Astrocyte of the spinal cord (primary cell): ENCODE results near the gene EIF2S1.

Experiments
- DNase-seq: peaks from one replicate; pipeline ENCODE4 v3.0.0; 2011; ENCODE audit warnings: low read depth, low spot score
- H3K4me3 ChIP-seq: 2 replicates; pipeline ENCODE4 v1.5.1; 2011; ENCODE audit warnings: low read depth, mild to moderate bottlenecking, low read length, moderate library complexity
- CTCF ChIP-seq: IDR thresholded peaks from 2 replicates; pipeline ENCODE4 v1.5.1; 2012; ENCODE audit warnings: low read depth, mild to moderate bottlenecking, low read length, inconsistent platforms
- in situ Hi-C: cut with HindIII; loops from 2 replicates; pipeline ENCODE4 v1.10.0; 2017; ENCODE audit warnings: low sequenced_read_pairs

Gene EIF2S1

DNA sequence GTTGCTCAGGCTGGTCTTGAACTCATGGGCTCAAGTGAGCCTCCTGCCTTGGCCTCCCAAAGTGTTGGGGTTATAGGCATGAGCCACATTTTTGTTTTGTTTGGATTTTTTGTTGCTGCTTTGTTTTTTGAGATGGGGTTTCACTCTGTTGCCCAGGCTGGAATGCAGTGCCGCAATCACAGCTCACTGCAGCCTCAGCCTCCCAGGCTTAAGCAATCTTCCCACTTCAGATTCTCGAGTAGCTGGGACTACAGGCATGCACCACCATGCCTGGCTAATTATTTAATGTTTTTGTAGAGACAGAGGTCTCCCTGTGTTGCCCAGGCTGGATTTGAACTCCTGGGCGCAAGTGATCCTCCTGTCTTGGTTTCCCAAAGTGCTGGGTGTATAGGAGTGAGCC lies 57.5 kb downstream of the EIF2S1 start:
- no peak for DNase-seq
- H3K4me3 ChIP-seq, result no peak overlapping the region
- no peak for TF ChIP-seq CTCF
- in situ Hi-C loops, result no loop called here

DNA sequence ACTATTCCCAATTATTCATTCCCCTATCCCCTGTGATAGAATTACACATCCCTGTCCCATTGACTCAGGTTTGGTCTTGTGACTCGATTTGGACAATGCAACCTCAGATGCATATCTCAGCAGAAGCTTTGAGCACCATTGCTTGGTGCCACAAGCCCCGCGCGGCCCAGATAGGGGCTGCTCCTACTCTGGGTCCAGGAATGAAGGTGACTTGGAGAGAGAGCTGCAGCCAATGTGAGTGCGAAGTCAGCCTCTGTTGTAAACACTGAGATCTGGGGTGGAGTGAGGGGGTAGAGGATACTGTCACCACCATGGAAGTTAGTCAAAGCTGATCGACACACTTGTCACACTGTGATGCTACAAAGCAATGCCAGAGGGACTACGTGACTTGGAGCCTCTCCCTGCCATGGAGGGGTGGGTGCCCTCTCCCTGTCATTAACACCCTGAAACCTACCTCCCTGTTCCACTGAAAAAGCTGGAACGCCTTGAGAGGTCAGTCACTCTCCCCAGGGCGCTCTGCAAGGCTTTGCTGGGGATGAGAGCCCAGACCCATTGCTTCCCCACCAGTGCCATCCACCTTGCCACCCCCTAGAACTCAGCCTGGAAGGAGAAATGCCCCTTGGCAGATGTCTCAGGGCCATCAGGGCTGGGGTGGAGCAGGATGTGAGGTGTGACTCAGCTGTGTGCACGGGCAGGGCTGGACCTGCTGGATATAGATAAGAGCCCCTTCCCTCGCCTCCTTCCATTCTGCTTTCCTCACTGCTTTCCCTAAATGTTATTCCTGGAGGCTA lies 58.5 kb downstream of the EIF2S1 start:
- in situ Hi-C loops, result no loop called here
- no peak overlapping the region for H3K4me3 ChIP-seq
- TF ChIP-seq CTCF, result no peak
- DNase-seq, result peak; percentile 14

- in situ Hi-C loops, result no loop called here
- DNase-seq, result no peak
- H3K4me3 ChIP-seq, result no peak overlapping the region
- peak; percentile 36 for TF ChIP-seq CTCF
Measured at GRCh38 chr14:67420102-67420739, 60.1 kb downstream of the EIF2S1 start.

GRCh38 chr14:67421356-67422224 lies 61.5 kb downstream of the EIF2S1 start:
- in situ Hi-C loops, result no loop called here
- no peak for DNase-seq
- H3K4me3 ChIP-seq, result no peak overlapping the region
- no peak for TF ChIP-seq CTCF

DNA sequence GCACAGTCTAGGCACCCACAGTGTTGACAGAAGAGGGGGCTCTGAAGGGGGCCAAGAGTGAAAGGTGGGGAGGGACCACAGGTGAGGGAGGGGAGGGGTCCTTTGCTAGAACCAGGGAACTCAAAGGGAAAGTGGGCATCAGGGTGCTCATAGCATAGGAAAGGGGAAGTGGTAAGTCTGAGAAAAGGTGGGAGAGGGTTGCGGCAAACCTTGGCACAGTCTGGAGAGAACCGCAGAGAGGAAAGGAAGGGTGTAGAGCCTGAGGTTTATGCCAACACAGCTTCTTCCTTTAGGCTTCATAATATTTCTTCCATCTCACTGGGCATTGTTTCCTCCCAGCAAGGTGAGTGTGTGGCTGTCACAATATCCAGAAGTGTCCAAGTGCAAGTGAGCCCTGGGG lies 63.3 kb downstream of the EIF2S1 start:
- H3K4me3 ChIP-seq, result no peak overlapping the region
- no peak for DNase-seq
- no peak for TF ChIP-seq CTCF
- in situ Hi-C loops, result no loop called here

- in situ Hi-C loops, result no loop called here
- no peak for TF ChIP-seq CTCF
- H3K4me3 ChIP-seq, result no peak overlapping the region
- no peak for DNase-seq
Measured at GRCh38 chr14:67424539-67424938, 64.4 kb downstream of the EIF2S1 start.
